ENCODE results near the gene GTPBP10.
"Not testable (repeated sequence)": the region's sequence is repeated elsewhere in the genome, so short reads cannot be mapped to it uniquely, and the experiment has no call there.

GTPBP10 gene

GRCh38 chr7:90347759-90348158 is 1.2 kb downstream of the GTPBP10 start:
- no peak for DNase-seq
- in situ Hi-C loops (cut with HindIII; ENCODE audit: low pct_ligation_motif_present, low pct_unique_long_range_greater_than_20kb, low sequenced_read_pairs), result no loop called here

DNA sequence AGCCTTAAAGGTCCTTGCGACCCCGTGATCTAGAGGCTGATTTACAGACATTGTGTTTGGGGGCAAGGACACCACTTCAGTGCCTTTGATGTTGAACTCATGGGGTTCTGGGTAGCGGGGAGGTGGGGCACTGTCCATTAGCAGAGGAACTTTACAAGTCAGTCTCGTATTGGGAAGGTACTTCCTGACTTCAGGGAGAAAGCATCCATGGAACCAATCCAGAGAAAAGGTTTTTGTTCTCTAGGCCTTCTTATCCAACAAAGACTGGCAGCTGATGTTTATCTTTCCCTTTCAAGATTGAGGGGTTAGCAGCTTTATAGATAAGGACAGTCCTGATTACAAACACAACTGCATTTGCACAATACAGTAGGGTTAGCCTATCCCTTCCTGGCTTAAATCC is 2.8 kb downstream of the GTPBP10 start:
- in situ Hi-C loops (cut with HindIII; ENCODE audit: low pct_ligation_motif_present, low pct_unique_long_range_greater_than_20kb, low sequenced_read_pairs), result no loop called here
- DNase-seq, result no peak

GRCh38 chr7:90350032-90350431 is 3.5 kb downstream of the GTPBP10 start:
- DNase-seq; in situ Hi-C loops (cut with HindIII; ENCODE audit: low pct_ligation_motif_present, low pct_unique_long_range_greater_than_20kb, low sequenced_read_pairs): not testable (repeated sequence)

- DNase-seq, result no peak
- in situ Hi-C loops (cut with HindIII; ENCODE audit: low pct_ligation_motif_present, low pct_unique_long_range_greater_than_20kb, low sequenced_read_pairs), result no loop called here
These were observed 5.5 kb downstream of the GTPBP10 start for GRCh38 chr7:90351987-90352386.

DNA sequence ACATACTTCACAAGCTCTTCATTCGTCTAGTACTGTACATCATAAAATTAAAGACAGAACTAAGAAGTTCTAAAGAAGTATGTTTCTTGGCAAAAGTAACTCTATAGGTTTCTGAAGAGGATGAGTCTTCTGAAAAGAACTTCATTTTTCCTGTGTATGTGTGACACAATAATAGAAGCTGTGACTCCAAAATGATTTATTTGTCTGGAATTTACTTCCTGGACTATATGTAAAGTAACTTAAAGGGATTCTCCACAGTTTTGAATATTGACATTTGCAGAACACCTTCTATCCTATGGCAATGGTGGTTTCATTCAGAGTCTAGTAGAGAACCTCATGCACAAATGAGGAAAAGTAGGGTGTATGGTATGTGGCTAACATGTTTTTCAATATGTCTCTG is 36.9 kb downstream of the GTPBP10 start:
- peak; percentile 19 for DNase-seq

DNA sequence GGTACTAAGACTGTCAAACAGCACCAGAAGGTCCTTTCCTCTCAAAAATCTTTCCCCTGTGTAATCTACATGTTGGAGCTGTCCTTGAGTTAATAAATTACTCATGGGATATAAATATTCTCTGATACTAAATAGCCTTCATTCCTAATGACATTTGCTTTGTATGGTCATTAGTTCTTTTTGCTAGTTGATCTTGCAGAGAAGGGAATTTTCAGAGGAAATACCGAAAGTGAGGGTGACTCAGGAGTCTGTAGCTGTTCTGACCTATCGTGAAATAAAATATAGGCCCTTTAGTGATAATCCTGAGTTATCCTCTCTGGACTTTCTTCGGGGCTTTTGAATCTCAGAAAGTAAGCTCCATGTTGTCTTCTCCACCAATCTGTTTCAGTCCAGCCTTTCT is 37.3 kb downstream of the GTPBP10 start:
- no peak for DNase-seq
- in situ Hi-C loops (cut with HindIII; ENCODE audit: low pct_ligation_motif_present, low pct_unique_long_range_greater_than_20kb, low sequenced_read_pairs), result no loop called here

More for the DNA sequence above, 36.9 kb downstream of the GTPBP10 start:
- in situ Hi-C loops (cut with HindIII; ENCODE audit: low pct_ligation_motif_present, low pct_unique_long_range_greater_than_20kb, low sequenced_read_pairs), result no loop called here

DNA sequence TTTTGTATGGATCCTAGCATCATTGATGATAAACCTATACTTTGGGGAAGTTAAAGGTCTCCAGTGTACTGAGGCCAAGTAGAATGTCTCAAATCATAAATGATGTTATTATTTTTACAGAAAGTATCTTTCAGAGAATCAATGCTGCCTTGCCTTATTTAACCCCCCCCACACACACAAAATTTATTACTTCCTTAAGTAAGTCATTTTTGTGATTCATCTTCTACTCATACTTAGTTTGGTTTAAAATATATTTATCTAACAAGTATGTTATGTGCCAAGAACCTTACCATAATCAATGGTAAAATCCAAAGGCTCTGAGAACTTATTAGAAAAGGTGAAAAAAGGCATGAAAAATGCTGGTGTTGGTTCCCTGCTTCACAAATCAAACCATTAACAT is 37.9 kb downstream of the GTPBP10 start:
- DNase-seq, result no peak
- in situ Hi-C loops (cut with HindIII; ENCODE audit: low pct_ligation_motif_present, low pct_unique_long_range_greater_than_20kb, low sequenced_read_pairs), result no loop called here

- peak; percentile 18 for DNase-seq
- in situ Hi-C loops (cut with HindIII; ENCODE audit: low pct_ligation_motif_present, low pct_unique_long_range_greater_than_20kb, low sequenced_read_pairs), result no loop called here
These were observed 41.1 kb downstream of the GTPBP10 start for GRCh38 chr7:90387470-90388240.

GRCh38 chr7:90390926-90391325 is 44.4 kb downstream of the GTPBP10 start:
- in situ Hi-C loops (cut with HindIII; ENCODE audit: low pct_ligation_motif_present, low pct_unique_long_range_greater_than_20kb, low sequenced_read_pairs), result no loop called here
- no peak for DNase-seq

GRCh38 chr7:90391488-90391887 is 45.0 kb downstream of the GTPBP10 start:
- no peak for DNase-seq
- in situ Hi-C loops (cut with HindIII; ENCODE audit: low pct_ligation_motif_present, low pct_unique_long_range_greater_than_20kb, low sequenced_read_pairs), result no loop called here

DNA sequence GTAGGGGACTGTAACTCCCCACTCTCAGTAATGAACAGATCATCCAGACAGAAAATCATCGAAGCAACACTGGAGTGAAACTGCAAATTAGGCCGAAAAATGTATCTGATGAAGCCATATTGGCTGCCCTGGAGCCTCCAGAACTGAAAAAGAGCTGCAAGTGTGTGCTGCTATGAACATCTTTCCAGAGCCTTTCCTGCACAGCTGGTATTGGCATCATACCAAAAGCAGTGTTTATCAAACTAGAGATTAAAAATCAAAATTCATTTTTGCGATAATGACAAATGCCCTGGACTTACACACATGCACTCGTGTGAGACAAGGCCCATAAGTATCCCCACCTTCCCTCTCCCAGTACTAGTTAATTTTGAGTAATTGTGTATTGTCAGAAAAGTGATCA is 49.9 kb downstream of the GTPBP10 start:
- DNase-seq, result no peak
- in situ Hi-C loops (cut with HindIII; ENCODE audit: low pct_ligation_motif_present, low pct_unique_long_range_greater_than_20kb, low sequenced_read_pairs), result no loop called here

DNA sequence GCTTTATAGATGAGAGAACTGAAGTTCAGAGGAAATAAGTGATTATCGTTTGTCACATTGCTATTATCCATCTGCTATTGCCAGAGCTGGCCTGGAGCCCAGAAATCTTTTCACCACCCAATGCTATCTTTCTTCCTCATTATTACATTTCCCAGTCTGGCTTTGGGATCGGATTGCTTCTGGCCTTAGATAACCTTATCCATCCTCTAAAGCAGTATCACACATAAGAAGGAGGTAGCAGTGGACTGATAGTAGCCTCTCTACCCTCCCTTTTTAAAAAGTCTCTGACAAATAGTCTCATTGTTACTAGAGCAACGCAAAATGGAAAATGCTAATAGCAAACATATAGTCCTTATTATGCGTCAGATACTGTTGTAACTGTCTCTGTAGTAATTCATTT is 55.5 kb downstream of the GTPBP10 start:
- in situ Hi-C loops (cut with HindIII; ENCODE audit: low pct_ligation_motif_present, low pct_unique_long_range_greater_than_20kb, low sequenced_read_pairs), result no loop called here
- no peak for DNase-seq

DNA sequence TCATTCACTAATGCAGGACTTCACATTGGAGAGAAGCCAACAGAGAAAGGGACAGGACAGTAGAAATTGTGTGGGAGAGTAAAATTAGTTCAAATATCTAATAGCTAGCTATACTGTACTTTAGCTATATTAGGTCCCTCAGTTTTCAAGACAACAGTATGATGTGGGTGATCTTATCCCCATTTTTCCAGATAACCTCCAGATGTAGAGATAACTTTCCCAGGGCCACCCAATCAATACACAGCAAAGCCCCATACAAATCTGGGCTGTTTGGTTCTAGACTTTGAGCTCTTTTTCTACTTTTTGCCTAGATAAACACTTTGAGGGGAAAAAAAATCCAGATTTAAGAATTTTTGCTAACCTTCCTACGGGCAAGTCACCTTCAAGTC is 56.3 kb downstream of the GTPBP10 start:
- in situ Hi-C loops (cut with HindIII; ENCODE audit: low pct_ligation_motif_present, low pct_unique_long_range_greater_than_20kb, low sequenced_read_pairs), result no loop called here
- DNase-seq, result no peak

- in situ Hi-C loops (cut with HindIII; ENCODE audit: low pct_ligation_motif_present, low pct_unique_long_range_greater_than_20kb, low sequenced_read_pairs), result no loop called here
- peak; percentile 100 for DNase-seq
These were observed 56.9 kb downstream of the GTPBP10 start, which contains the start of gene CLDN12 for GRCh38 chr7:90403174-90404113. TSS of gene CLDN12 (plus strand) at chr7:90403461. CDS start at chr7:90412677, 9,216 bp downstream.

DNA sequence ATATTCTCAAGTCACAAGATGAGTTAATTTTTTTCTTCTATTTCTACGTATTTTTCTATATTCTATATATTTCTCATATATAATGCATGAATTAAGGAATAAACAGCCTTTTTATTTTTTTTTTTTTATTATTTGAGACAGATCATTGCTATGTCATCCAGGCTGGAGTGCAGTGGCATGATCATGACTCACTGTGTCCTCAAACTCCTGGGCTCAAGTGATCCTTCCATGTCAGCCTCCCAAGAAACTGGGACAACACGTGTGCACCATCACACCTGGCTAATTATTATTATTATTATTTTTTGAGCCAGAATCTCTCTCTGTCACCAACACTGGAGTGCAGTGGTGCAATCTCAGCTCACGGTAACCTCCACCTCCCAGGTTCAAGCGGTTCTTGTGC is 58.3 kb downstream of the GTPBP10 start:
- in situ Hi-C loops (cut with HindIII; ENCODE audit: low pct_ligation_motif_present, low pct_unique_long_range_greater_than_20kb, low sequenced_read_pairs), result no loop called here

DNA sequence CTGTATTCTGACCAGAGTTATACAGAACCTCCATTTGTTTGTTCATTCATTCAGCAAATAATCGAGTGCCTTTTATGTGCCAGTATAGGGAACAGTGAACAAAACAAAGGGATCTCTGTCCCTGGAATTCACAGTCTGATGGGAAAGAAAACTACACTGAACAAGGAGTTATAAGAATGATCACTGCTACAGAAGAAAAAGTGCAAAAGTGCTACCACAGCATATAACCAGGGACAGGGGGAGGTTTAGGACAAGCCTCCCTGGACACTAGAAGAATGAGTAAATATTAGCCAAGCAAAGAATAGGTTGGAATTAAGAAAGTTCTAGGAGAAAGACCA is 60.9 kb downstream of the GTPBP10 start:
- in situ Hi-C loops (cut with HindIII; ENCODE audit: low pct_ligation_motif_present, low pct_unique_long_range_greater_than_20kb, low sequenced_read_pairs), result no loop called here
- DNase-seq, result no peak

More for the DNA sequence above, 58.3 kb downstream of the GTPBP10 start:
- peak; percentile 26 for DNase-seq

- no peak for DNase-seq
- in situ Hi-C loops (cut with HindIII; ENCODE audit: low pct_ligation_motif_present, low pct_unique_long_range_greater_than_20kb, low sequenced_read_pairs), result no loop called here
These were observed 61.6 kb downstream of the GTPBP10 start for GRCh38 chr7:90408142-90408541.

GRCh38 chr7:90409667-90410066 is 63.2 kb downstream of the GTPBP10 start:
- in situ Hi-C loops (cut with HindIII; ENCODE audit: low pct_ligation_motif_present, low pct_unique_long_range_greater_than_20kb, low sequenced_read_pairs), result no loop called here

GRCh38 chr7:90411510-90411909 is 65.0 kb downstream of the GTPBP10 start:
- in situ Hi-C loops (cut with HindIII; ENCODE audit: low pct_ligation_motif_present, low pct_unique_long_range_greater_than_20kb, low sequenced_read_pairs), result no loop called here
- no peak for DNase-seq

More at GRCh38 chr7:90409667-90410066, 63.2 kb downstream of the GTPBP10 start:
- DNase-seq, result no peak

Measured in ACHN (cell line).